Adrenal gland (tissue), 12 donors: Measurements from ENCODE around the gene ANK3. TPM values are rescaled to one million over a fixed set of nuclear protein-coding genes. Genes with fewer than 3 reads are reported as not detected.

Experiments used
- DNase-seq, 7 donors: peaks; one replicate each; pipeline ENCODE4 v3.0.0-alpha.2; 2019 to 2020
- H3K27ac ChIP-seq, 5 donors: fragments of 200-600 bp; sonication (generic) in 4 of 5; 1 replicate in 3 of 5; 2 replicates in 2 of 5; pipeline versions ENCODE4 v1.5.1 to v1.8.0; 2016 to 2020; ENCODE audit warnings: mild to moderate bottlenecking in 1 of 5
- H3K27me3 ChIP-seq: fragments of 200-600 bp; 2 replicates; pipeline ENCODE4 v1.8.0; 2021
- H3K36me3 ChIP-seq, 2 donors: fragments of 200-600 bp; replicated peaks in 1 of 2; 1 replicate in 1 of 2; 2 replicates in 1 of 2; pipeline versions ENCODE4 v1.5.1 to v1.8.0; 2018 to 2022
- H3K4me1 ChIP-seq, 2 donors: fragments of 200-600 bp; replicated peaks in 1 of 2; 1 replicate in 1 of 2; 2 replicates in 1 of 2; pipeline versions ENCODE4 v1.5.1 to v1.8.0; 2018 to 2021
- H3K4me3 ChIP-seq, 4 donors: fragments of 200-600 bp; sonication (generic) in 3 of 4; one replicate each; pipeline ENCODE4 v1.5.1; 2016 to 2018
- H3K9me3 ChIP-seq, 3 donors: fragments of 200-600 bp; sonication (generic) in 1 of 3; replicated peaks in 1 of 3; 1 replicate in 2 of 3; 2 replicates in 1 of 3; pipeline versions ENCODE4 v1.5.1 to v1.8.0; 2016 to 2021
- POLR2A ChIP-seq, 2 donors: fragments of 450-650 bp; IDR thresholded peaks; one replicate each; pipeline ENCODE4 v1.6.1; 2017; ENCODE audit warnings: antibody characterized with exemption in 2 of 2, mild to moderate bottlenecking in 2 of 2, moderate library complexity in 1 of 2
- WGBS, 4 donors: extraction: QIAGEN DNeasy Blood & Tissue Kit in 2 of 4; methylation state at CpG; one replicate each; pipeline versions ENCODE4 v1.1.5 to v1.1.7; 2013 to 2017; 5-methylcytosine and 5-hydroxymethylcytosine counted together
- intact Hi-C, 2 donors: fragments of 100-400 bp; cut with DNase I; formaldehyde crosslinking; loops; one replicate each; pipeline versions ENCODE4 v1.14.1 to v1.15.0; 2022 to 2023
- polyA plus RNA-seq, 3 donors: library from polyadenylated mRNA; stranded (reverse); fragments of 200-250 nt in 2 of 3; fragments of 350-450 nt in 1 of 3; fragmentation: Illumina TruSeq in 1 of 3; extraction: RNeasy Lipid Tissue Mini Kit (QIAGEN cat#74804) in 1 of 3; gene quantifications; one replicate each; pipeline ENCODE4 v1.2.3, GENCODE V29; 2013 to 2014
- total RNA-seq, 9 donors: library from RNA; depleted of rRNA in 4 of 9; stranded (reverse); fragments of >200 nt in 4 of 9; fragments of 120-200 nt in 1 of 9; fragmentation: NEBNext Ultra II Directional in 1 of 9; extraction: Animal tissue kit (Norgen Biotek cat#: 25700) in 1 of 9; gene quantifications; one replicate each; pipeline versions ENCODE4 v1.1.0 to v1.2.4, GENCODE V29; 2013 to 2023
- TF ChIP-seq, protein P1 (sequence below), 6 experiments: fragments of 450-650 bp in 4 of 6; fragments of 200-600 bp in 2 of 6; sonication (generic) in 1 of 6; IDR thresholded peaks; 1 replicate in 5 of 6; 2 replicates in 1 of 6; pipeline versions ENCODE4 v1.5.1 to v1.8.0; 2016 to 2021; ENCODE audit warnings: antibody characterized with exemption in 6 of 6, mild to moderate bottlenecking in 2 of 6, moderate library complexity in 1 of 6
- donor health status: healthy with polysubstance abuse.
- donor health status: Bipolar disorder and iron deficiency.
- donor health status: DM: yes; HTN: yes; CAD: no.
- donor health status: DM: no; HTN: no; CAD: no.
- donor health status: DM: no; HTN: no; CAD: no.
- donor health status: DM: yes; HTN: yes; CAD: no.

ANK3 gene
- total and polyA plus RNA-seq, 12 donors, result 2.6 to 48.1 (median 15.2) TPM

DNA sequence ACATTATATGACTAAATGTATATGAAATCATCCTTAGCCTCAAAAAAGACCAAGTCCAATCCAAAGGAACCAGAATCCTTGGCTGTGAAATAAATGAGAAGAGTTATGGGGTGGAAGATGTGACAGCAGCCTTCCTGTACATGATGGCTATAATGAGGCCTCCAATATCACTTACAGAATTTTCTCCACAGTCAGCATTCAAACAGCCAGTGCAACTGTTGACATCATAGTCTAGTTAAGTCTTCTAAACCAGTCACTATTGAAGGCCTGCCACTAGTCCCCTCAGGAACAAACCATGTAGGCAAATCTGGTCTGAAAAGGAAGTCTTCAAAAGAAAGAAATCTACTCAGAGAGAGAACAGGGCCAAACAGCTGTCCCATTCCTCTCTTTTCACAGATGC is 263.8 kb downstream of the ANK3 start:
- TF ChIP-seq, protein P1, sequence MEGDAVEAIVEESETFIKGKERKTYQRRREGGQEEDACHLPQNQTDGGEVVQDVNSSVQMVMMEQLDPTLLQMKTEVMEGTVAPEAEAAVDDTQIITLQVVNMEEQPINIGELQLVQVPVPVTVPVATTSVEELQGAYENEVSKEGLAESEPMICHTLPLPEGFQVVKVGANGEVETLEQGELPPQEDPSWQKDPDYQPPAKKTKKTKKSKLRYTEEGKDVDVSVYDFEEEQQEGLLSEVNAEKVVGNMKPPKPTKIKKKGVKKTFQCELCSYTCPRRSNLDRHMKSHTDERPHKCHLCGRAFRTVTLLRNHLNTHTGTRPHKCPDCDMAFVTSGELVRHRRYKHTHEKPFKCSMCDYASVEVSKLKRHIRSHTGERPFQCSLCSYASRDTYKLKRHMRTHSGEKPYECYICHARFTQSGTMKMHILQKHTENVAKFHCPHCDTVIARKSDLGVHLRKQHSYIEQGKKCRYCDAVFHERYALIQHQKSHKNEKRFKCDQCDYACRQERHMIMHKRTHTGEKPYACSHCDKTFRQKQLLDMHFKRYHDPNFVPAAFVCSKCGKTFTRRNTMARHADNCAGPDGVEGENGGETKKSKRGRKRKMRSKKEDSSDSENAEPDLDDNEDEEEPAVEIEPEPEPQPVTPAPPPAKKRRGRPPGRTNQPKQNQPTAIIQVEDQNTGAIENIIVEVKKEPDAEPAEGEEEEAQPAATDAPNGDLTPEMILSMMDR (IDR thresholded peaks at IDR 0.05), result no peak
- no peak for TF ChIP-seq POLR2A (IDR thresholded peaks at IDR 0.05)
- no peak for DNase-seq
- Histone ChIP-seq H3K4me3 (no peak overlapping the region), H3K9me3 (no peaks in the 10 kb centered on the region), H3K36me3 (no peaks in the 10 kb centered on the region), H3K4me1 (no peaks in the 10 kb centered on the region), H3K27ac (no peak overlapping the region), H3K27me3 (no peaks in the 10 kb centered on the region)
- intact Hi-C loops, result no loop called here

- H3K27ac ChIP-seq, result no peak overlapping the region
- WGBS, 4 donors, result 88 to 90% (median 89%) methylated on average over 5 of the region's 5 CpGs
These were observed 265.1 kb downstream of the ANK3 start for GRCh38 chr10:60124536-60124935.

DNA sequence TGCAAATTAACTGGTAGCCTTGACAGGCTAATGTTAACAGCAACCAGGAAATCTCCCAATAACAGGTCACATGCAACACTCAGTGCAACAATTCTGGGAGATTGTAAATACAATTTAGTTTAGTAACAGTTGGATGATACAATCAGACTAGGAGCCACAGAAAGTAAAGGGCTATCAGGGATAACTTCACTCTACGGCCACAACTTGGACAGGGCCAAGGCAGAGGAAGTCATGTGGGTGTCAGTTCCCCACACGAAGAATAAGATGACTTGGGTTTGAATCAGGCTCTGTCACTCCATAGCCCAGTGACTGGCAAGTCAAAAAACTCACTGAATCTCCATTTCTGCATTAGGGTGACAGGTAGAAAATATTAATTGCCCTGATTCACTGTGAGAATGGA is 266.0 kb downstream of the ANK3 start:
- Histone ChIP-seq H3K9me3 (no peaks in the 10 kb centered on the region), H3K27me3 (no peaks in the 10 kb centered on the region), H3K27ac (peak overlapping the region in 1 of 5 donors; percentile 0), H3K36me3 (no peaks in the 10 kb centered on the region), H3K4me3 (no peak overlapping the region), H3K4me1 (no peaks in the 10 kb centered on the region)
- TF ChIP-seq, protein P1 (IDR thresholded peaks at IDR 0.05), result no peak
- no peak for TF ChIP-seq POLR2A (IDR thresholded peaks at IDR 0.05)
- WGBS, 4 donors, result 65 to 93% (median 74%) methylated on average over 2 of the region's 2 CpGs
- intact Hi-C loops, result no loop called here
- DNase-seq, result no peak

More at GRCh38 chr10:60124536-60124935, 265.1 kb downstream of the ANK3 start:
- Histone ChIP-seq H3K27me3 (no peaks in the 10 kb centered on the region), H3K9me3 (no peaks in the 10 kb centered on the region), H3K4me3 (no peak overlapping the region), H3K4me1 (no peaks in the 10 kb centered on the region), H3K36me3 (no peaks in the 10 kb centered on the region)
- intact Hi-C loops, result no loop called here
- DNase-seq, result no peak
- TF ChIP-seq, protein P1 (IDR thresholded peaks at IDR 0.05), result no peak
- no peak for TF ChIP-seq POLR2A (IDR thresholded peaks at IDR 0.05)

DNA sequence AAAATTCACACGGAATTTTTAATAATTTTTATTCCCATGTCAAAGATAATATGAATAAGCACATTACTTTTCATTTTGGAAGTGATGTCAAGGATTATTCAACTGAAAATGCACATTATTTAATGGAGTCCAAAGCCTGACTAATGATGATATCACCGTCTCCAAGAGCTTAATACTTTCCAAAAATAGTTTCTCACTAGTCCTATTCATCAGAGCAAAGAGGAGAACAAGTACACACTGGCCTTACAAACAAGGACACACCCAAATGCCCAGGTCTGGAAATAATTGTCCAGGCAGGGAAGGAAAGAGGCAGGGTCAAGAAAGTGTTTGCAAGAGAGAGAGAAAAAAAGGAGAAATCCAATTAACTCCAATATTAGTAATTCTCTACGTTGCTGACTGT is 266.5 kb downstream of the ANK3 start:
- H3K9me3 ChIP-seq, result no peaks in the 10 kb centered on the region
- peak in 1 of 7 donors; percentile 9 for DNase-seq
- no peaks in the 10 kb centered on the region for H3K36me3 ChIP-seq
- intact Hi-C loops, result no loop called here
- no peaks in the 10 kb centered on the region for H3K27me3 ChIP-seq
- 40 to 44% (median 42%) methylated on average over 3 of the region's 3 CpGs for WGBS, 4 donors
- no peak for TF ChIP-seq POLR2A (IDR thresholded peaks at IDR 0.05)
- TF ChIP-seq, protein P1 (IDR thresholded peaks at IDR 0.05), result no peak
- peak overlapping the region in 1 of 5 donors; percentile 0 for H3K27ac ChIP-seq
- no peaks in the 10 kb centered on the region for H3K4me1 ChIP-seq
- H3K4me3 ChIP-seq, result no peak overlapping the region
